Muscle layer of duodenum (tissue), 2 donors: ENCODE results near the gene UBXN11.

Source experiments
- H3K27ac ChIP-seq: one replicate; pipeline ENCODE4 v1.7.0; 2013; ENCODE audit warnings: mild to moderate bottlenecking, low read length
- H3K27me3 ChIP-seq: one replicate; pipeline ENCODE4 v1.7.0; 2013; ENCODE audit warnings: low read depth, mild to moderate bottlenecking, control low read depth, low read length
- H3K36me3 ChIP-seq, 2 donors: one replicate each; pipeline ENCODE4 v1.7.0; 2013; ENCODE audit warnings: low read length in 2 of 2, control low read depth in 1 of 2, mild to moderate bottlenecking in 1 of 2; ENCODE audit not compliant: insufficient read depth in 2 of 2, control insufficient read depth in 1 of 2
- H3K4me1 ChIP-seq, 2 donors: one replicate each; pipeline ENCODE4 v1.7.0; 2013; ENCODE audit warnings: low read length in 2 of 2, mild to moderate bottlenecking in 2 of 2, control low read depth in 1 of 2, moderate library complexity in 1 of 2; ENCODE audit not compliant: insufficient read depth in 2 of 2, control insufficient read depth in 1 of 2
- H3K4me3 ChIP-seq, 2 donors: one replicate each; pipeline ENCODE4 v1.7.0; 2013; ENCODE audit warnings: low read length in 2 of 2, low read depth in 1 of 2, mild to moderate bottlenecking in 1 of 2
- H3K9me3 ChIP-seq, 2 donors: one replicate each; pipeline ENCODE4 v1.7.0; 2013; ENCODE audit warnings: low read length in 2 of 2, control low read depth in 1 of 2, mild to moderate bottlenecking in 1 of 2; ENCODE audit not compliant: control insufficient read depth in 1 of 2
- donor health status: healthy.

Gene UBXN11

GRCh38 chr1:26306290-26307229, at the start of gene UBXN11:
UBXN11 (minus strand) TSS chr1:26306636; CDS start chr1:26302883, 3,753 bp downstream.
- Histone ChIP-seq H3K4me1 (peaks cover 10% of the 10 kb centered on the region in 2 donors), H3K27ac (peak within 1 kb of the TSS; percentile 37), H3K9me3 (no peaks in the 10 kb centered on the region), H3K27me3 (no peaks in the 10 kb centered on the region), H3K36me3 (no peaks in the 10 kb centered on the region), H3K4me3 (peak within 1 kb of the TSS; percentile 84 to 96)

GRCh38 chr1:26356106-26356505, 49.7 kb upstream of the UBXN11 start:
- Histone ChIP-seq H3K4me3 (no peak overlapping the region), H3K36me3 (no peaks in the 10 kb centered on the region), H3K27ac (no peak overlapping the region), H3K9me3 (no peaks in the 10 kb centered on the region), H3K4me1 (peaks cover 0 to 14% of the 10 kb centered on the region in 2 donors), H3K27me3 (peaks cover 14% of the 10 kb centered on the region)

- Histone ChIP-seq H3K27me3 (peaks cover 2% of the 10 kb centered on the region), H3K4me3 (no peak overlapping the region), H3K27ac (no peak overlapping the region), H3K9me3 (no peaks in the 10 kb centered on the region), H3K4me1 (peaks cover 0 to 3% of the 10 kb centered on the region in 2 donors), H3K36me3 (no peaks in the 10 kb centered on the region)
Measured at GRCh38 chr1:26354972-26355371, 48.5 kb upstream of the UBXN11 start.

- no peaks in the 10 kb centered on the region for H3K27me3 ChIP-seq
- H3K36me3 ChIP-seq = no peaks in the 10 kb centered on the region
- no peak within 1 kb of the TSS for H3K27ac ChIP-seq
- no peak within 1 kb of the TSS for H3K4me3 ChIP-seq
- H3K9me3 ChIP-seq = no peaks in the 10 kb centered on the region
- no peaks in the 10 kb centered on the region for H3K4me1 ChIP-seq
Measured at GRCh38 chr1:26353976-26354820, 47.8 kb upstream of the UBXN11 start, which contains the start of gene CRYBG2. CRYBG2 (minus strand) TSS chr1:26354130; CDS start chr1:26346657, 7,473 bp downstream.

GRCh38 chr1:26353210-26353859, 46.9 kb upstream of the UBXN11 start:
- Histone ChIP-seq H3K4me3 (no peak overlapping the region), H3K4me1 (no peaks in the 10 kb centered on the region), H3K9me3 (no peaks in the 10 kb centered on the region), H3K36me3 (no peaks in the 10 kb centered on the region), H3K27ac (no peak overlapping the region), H3K27me3 (no peaks in the 10 kb centered on the region)

- Histone ChIP-seq H3K27ac (no peak overlapping the region), H3K27me3 (no peaks in the 10 kb centered on the region), H3K4me1 (no peaks in the 10 kb centered on the region), H3K4me3 (no peak overlapping the region), H3K9me3 (no peaks in the 10 kb centered on the region), H3K36me3 (no peaks in the 10 kb centered on the region)
Measured at GRCh38 chr1:26352338-26352679, 45.9 kb upstream of the UBXN11 start.

GRCh38 chr1:26351590-26352337, 45.3 kb upstream of the UBXN11 start:
- no peaks in the 10 kb centered on the region for H3K27me3 ChIP-seq
- no peaks in the 10 kb centered on the region for H3K4me1 ChIP-seq
- no peaks in the 10 kb centered on the region for H3K36me3 ChIP-seq
- no peak overlapping the region for H3K27ac ChIP-seq
- no peaks in the 10 kb centered on the region for H3K9me3 ChIP-seq
- no peak overlapping the region for H3K4me3 ChIP-seq

GRCh38 chr1:26350701-26351589, 44.5 kb upstream of the UBXN11 start:
- H3K27me3 ChIP-seq = no peaks in the 10 kb centered on the region
- no peak overlapping the region for H3K27ac ChIP-seq
- no peak overlapping the region for H3K4me3 ChIP-seq
- H3K4me1 ChIP-seq = no peaks in the 10 kb centered on the region
- H3K9me3 ChIP-seq = no peaks in the 10 kb centered on the region
- H3K36me3 ChIP-seq = no peaks in the 10 kb centered on the region

GRCh38 chr1:26350343-26350700, 43.9 kb upstream of the UBXN11 start:
- H3K36me3 ChIP-seq = no peaks in the 10 kb centered on the region
- no peaks in the 10 kb centered on the region for H3K9me3 ChIP-seq
- no peaks in the 10 kb centered on the region for H3K27me3 ChIP-seq
- no peak overlapping the region for H3K27ac ChIP-seq
- H3K4me3 ChIP-seq = no peak overlapping the region
- H3K4me1 ChIP-seq = no peaks in the 10 kb centered on the region

- Histone ChIP-seq H3K27ac (no peak overlapping the region), H3K9me3 (no peaks in the 10 kb centered on the region), H3K36me3 (no peaks in the 10 kb centered on the region), H3K4me1 (no peaks in the 10 kb centered on the region), H3K4me3 (no peak overlapping the region), H3K27me3 (no peaks in the 10 kb centered on the region)
Measured at GRCh38 chr1:26349877-26350244, 43.4 kb upstream of the UBXN11 start.
